GM12873 (cell line): ENCODE results near the gene LMX1B.

Source experiments
- CTCF ChIP-seq: IDR thresholded peaks from 2 replicates; pipeline ENCODE4 v1.5.1; 2012; ENCODE audit warnings: low read depth, mild to moderate bottlenecking, moderate library complexity, low read length, control low read depth; ENCODE audit not compliant: insufficient read depth; ENCODE audit errors: missing control alignments

The LMX1B gene

GRCh38 chr9:126695701-126696400 is 82.1 kb downstream of the LMX1B start:
- no peak for TF ChIP-seq CTCF

DNA sequence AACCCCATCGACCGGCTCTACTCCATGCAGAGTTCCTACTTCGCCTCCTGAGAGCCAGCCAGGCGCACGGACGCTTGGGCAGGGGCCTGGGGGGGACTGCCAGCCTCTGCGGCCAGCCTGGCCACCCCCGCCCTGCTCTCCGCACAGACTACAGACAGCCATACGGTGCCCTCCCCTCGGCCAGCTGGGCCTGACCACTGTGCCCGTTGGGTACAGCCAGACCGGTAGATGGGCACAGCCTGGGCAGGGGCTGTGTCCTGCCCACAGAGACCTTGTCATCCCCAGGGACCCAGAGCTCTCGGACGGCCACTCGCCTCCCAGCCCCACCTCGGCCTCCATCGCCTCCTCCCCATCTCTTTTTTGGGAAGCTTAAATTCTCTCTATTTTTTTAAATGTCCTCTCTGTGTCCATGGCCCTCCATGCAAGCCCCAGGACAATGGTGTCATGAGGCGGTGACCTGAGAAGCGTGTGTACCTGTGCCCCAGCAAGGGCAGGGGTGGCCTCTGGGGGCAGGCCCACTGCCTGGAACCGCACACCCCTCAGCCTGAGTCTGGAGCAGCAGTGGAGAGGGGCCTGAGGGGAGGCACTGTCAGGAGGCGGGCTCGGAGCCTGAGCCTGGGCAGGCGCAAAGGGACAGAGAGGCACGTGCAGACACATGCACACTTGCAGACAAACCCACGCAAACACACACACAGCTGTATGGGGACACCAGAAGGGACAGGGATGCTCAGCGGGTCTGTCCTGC is 82.8 kb downstream of the LMX1B start:
- TF ChIP-seq CTCF, result no peak

DNA sequence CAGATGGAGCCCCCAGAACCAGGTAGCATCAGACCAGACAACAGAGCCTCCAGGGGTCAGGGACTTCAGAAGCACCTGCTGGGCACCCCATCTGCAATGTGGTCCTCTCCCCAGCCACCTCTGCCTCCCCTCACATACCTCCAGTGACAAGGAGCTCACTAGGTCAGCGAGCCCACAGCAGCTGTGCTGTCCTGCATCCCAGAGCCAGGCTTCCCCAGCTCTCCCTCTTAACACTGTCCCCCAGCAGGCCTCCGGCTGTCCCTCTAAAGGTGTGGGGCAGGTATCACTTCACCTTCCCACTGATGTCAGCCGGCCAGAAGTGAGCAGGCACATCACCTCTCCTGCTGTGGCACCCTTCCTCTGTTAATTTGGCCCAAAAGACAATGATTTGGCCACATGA is 83.6 kb downstream of the LMX1B start:
- TF ChIP-seq CTCF, result no peak

DNA sequence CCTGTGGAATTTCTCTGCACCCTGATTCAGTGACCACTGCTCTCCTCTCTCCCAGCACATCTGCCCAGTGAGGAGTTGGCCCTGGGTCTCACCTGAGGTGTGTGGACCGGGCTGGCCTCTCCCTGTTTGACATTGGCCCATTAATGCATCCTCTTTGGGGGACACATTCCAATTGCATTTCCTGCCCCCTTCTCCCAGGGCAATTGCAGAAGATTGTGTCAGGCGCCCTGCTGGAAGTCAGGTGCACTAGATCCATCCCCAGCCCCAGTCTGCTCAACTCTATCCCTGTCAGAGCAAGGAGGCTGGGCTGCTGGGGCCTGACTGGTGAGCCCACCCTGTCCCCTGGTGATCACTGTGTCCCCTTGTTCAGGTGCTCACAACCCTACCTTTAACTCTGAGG is 84.5 kb downstream of the LMX1B start:
- no peak for TF ChIP-seq CTCF

- TF ChIP-seq CTCF, result no peak
Measured at GRCh38 chr9:126698756-126699155, 85.0 kb downstream of the LMX1B start.

- no peak for TF ChIP-seq CTCF
Measured at GRCh38 chr9:126699401-126699881, 85.7 kb downstream of the LMX1B start.

DNA sequence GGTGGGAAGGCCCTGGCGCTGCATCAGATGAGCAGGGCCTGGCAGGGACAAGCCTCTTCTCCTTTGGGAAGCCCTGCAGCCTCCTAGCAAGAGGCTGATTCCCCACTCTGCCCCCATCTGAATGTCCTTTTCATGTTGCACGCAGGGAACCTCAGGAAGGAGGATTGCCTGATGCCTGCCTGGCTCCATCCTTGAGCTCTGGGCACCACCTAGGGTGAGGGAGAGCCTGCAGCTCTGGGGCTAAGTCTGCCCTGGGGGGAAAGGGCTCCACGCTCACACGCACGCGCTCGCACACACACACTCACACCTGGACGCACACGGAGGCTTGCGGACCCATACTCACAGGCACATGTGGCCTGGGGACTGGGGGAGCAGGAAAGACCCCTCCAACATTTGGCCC is 86.6 kb downstream of the LMX1B start:
- no peak for TF ChIP-seq CTCF
